CD1c-positive myeloid dendritic cell (primary cell): ENCODE data around the gene ZNF529.
A peak's percentile ranks its signal among the peaks of the same experiment; 100 is the strongest.
"Not testable (repeated sequence)": the region's sequence is repeated elsewhere in the genome, so short reads cannot be mapped to it uniquely, and the experiment has no call there.

Source experiments
- DNase-seq: peaks from one replicate; pipeline ENCODE4 v3.0.0-alpha.2; 2016; ENCODE audit errors: extremely low spot score

The ZNF529 gene

GRCh38 chr19:36573020-36573894, at the start of gene ZNF529:
ZNF529 (minus strand) TSS chr19:36573292; CDS start chr19:36572346, 946 bp downstream.
- peak; percentile 93 for DNase-seq

GRCh38 chr19:36605877-36606478, 32.9 kb upstream of the ZNF529 start:
- DNase-seq = peak; percentile 26

GRCh38 chr19:36605101-36605876, 32.2 kb upstream of the ZNF529 start, which contains the start of gene ZNF382:
ZNF382 (plus strand) TSS chr19:36605313; CDS start chr19:36609915, 4,602 bp downstream.
- peak; percentile 84 for DNase-seq

GRCh38 chr19:36604656-36605100, 31.6 kb upstream of the ZNF529 start:
- peak; percentile 80 for DNase-seq

GRCh38 chr19:36602681-36603080, 29.6 kb upstream of the ZNF529 start:
- DNase-seq = not testable (repeated sequence)

- DNase-seq = no peak
These were observed 6.2 kb upstream of the ZNF529 start for GRCh38 chr19:36579255-36579654.

- DNase-seq = no peak
These were observed 4.3 kb upstream of the ZNF529 start for GRCh38 chr19:36577271-36577996.

GRCh38 chr19:36574741-36575140, 1.6 kb upstream of the ZNF529 start:
- DNase-seq = no peak

- no peak for DNase-seq
These were observed 1.0 kb upstream of the ZNF529 start for GRCh38 chr19:36573895-36574720.

GRCh38 chr19:36572593-36573019, 486 bp downstream of the ZNF529 start:
- no peak for DNase-seq

GRCh38 chr19:36564391-36564790, 8.7 kb downstream of the ZNF529 start:
- DNase-seq = no peak

GRCh38 chr19:36547001-36547732, 25.9 kb downstream of the ZNF529 start:
- DNase-seq = no peak

GRCh38 chr19:36528921-36529518, 44.1 kb downstream of the ZNF529 start:
- DNase-seq = no peak

- peak; percentile 96 for DNase-seq
These were observed 44.7 kb downstream of the ZNF529 start, which contains the start of gene ZNF260 for GRCh38 chr19:36528194-36528920. ZNF260 (minus strand) TSS chr19:36528271; CDS start chr19:36515238, 13,033 bp downstream.

- DNase-seq = no peak
These were observed 45.3 kb downstream of the ZNF529 start for GRCh38 chr19:36527873-36528193.

- no peak for DNase-seq
These were observed 45.8 kb downstream of the ZNF529 start for GRCh38 chr19:36527341-36527740.

GRCh38 chr19:36526581-36526980, 46.5 kb downstream of the ZNF529 start:
- DNase-seq = no peak

- DNase-seq = no peak
These were observed 48.5 kb downstream of the ZNF529 start for GRCh38 chr19:36524617-36525016.
